ENCODE measurements around the gene SERPINE1. TPM values are rescaled to one million over a fixed set of nuclear protein-coding genes. Genes with fewer than 3 reads are reported as not detected.
A peak's percentile ranks its signal among the peaks of the same experiment; 100 is the strongest.
"Not testable (repeated sequence)": the region's sequence is repeated elsewhere in the genome, so short reads cannot be mapped to it uniquely, and the experiment has no call there.

SERPINE1 gene
- total RNA-seq, 4 donors from 2014 or later = 1.3 to 26.2 (median 5.5) TPM

DNA sequence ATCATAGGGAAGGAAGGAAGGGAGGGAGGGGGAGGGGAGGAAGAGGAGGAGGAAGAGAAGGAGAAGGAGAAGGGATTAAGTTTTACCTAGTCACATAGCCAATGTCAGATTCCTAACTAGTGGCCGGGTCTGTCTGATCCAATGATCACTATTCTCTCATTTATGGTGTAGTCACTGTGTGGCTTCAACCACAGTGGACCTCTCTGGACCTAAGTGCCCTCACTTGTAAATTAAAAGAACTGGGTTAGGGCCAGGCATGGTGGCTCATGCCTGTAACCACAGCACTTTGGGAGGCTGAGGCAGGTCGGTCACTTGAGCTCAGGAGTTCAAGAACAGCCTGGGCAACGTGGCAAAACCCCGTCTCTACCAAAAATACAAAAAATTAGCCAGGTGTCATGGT lies 6.6 kb upstream of the SERPINE1 start:
- Histone ChIP-seq H3K4me3 (no peak overlapping the region), H3K27ac (no peak overlapping the region), H3K9me3 (no peaks in the 10 kb centered on the region), H3K36me3 (no peaks in the 10 kb centered on the region), H3K27me3 (no peaks in the 10 kb centered on the region), H3K4me1 (peaks cover 0 to 27% (median 10%) of the 10 kb centered on the region in 4 donors)
- in situ Hi-C loops (cut with MboI; ENCODE audit: low pct_ligation_motif_present in 1 of 4, low pct_unique_long_range_greater_than_20kb in 1 of 4, low sequenced_read_pairs in 3 of 4) (no loop called here), intact Hi-C loops (cut with DNase I; ENCODE audit: low total_unique reads) (no loop called here)
- TF ChIP-seq, protein P1, sequence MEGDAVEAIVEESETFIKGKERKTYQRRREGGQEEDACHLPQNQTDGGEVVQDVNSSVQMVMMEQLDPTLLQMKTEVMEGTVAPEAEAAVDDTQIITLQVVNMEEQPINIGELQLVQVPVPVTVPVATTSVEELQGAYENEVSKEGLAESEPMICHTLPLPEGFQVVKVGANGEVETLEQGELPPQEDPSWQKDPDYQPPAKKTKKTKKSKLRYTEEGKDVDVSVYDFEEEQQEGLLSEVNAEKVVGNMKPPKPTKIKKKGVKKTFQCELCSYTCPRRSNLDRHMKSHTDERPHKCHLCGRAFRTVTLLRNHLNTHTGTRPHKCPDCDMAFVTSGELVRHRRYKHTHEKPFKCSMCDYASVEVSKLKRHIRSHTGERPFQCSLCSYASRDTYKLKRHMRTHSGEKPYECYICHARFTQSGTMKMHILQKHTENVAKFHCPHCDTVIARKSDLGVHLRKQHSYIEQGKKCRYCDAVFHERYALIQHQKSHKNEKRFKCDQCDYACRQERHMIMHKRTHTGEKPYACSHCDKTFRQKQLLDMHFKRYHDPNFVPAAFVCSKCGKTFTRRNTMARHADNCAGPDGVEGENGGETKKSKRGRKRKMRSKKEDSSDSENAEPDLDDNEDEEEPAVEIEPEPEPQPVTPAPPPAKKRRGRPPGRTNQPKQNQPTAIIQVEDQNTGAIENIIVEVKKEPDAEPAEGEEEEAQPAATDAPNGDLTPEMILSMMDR (IDR thresholded peaks at IDR 0.05) = no peak
- TF ChIP-seq POLR2AphosphoS5 (IDR thresholded peaks at IDR 0.05) (no peak), POLR2A (IDR thresholded peaks at IDR 0.05) (no peak), EP300 (IDR thresholded peaks at IDR 0.05; ENCODE audit: low read depth) (no peak)
- DNase-seq = no peak
- 67 to 75% methylated on average over 1 to 4 of the region's 4 CpGs for WGBS, 2 donors (ENCODE audit: low coverage in 1 of 2)

DNA sequence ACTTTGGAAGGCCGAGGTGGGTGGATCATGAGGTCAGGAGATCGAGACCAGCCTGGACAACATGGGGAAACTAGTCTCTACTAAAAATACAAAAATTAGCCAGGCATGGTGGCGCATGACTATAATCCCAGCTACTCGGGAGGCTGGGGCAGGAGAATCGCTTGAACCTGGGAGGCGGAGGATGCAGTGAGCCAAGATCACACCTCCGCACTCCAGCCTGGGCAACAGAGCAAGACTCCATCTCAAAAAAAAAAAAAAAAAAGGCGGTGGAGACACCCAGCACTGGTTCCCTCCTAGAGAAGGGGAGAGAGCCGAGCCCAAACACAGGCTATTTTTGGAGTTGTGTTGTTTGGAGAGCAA lies 5.3 kb upstream of the SERPINE1 start:
- Histone ChIP-seq H3K4me1 (peaks cover 10 to 40% (median 19%) of the 10 kb centered on the region in 4 donors), H3K4me3 (peak overlapping the region in 1 of 4 donors; percentile 50), H3K27ac (peak overlapping the region; percentile 76 to 88 (median 86))
- H3K9me3 ChIP-seq; DNase-seq; intact Hi-C loops (cut with DNase I; ENCODE audit: low total_unique reads); H3K27me3 ChIP-seq; H3K36me3 ChIP-seq; in situ Hi-C loops (cut with MboI; ENCODE audit: low pct_ligation_motif_present in 1 of 4, low pct_unique_long_range_greater_than_20kb in 1 of 4, low sequenced_read_pairs in 3 of 4): not testable (repeated sequence)
- 47 to 66% methylated on average over 3 to 9 of the region's 9 CpGs for WGBS, 2 donors (ENCODE audit: low coverage in 1 of 2)

DNA sequence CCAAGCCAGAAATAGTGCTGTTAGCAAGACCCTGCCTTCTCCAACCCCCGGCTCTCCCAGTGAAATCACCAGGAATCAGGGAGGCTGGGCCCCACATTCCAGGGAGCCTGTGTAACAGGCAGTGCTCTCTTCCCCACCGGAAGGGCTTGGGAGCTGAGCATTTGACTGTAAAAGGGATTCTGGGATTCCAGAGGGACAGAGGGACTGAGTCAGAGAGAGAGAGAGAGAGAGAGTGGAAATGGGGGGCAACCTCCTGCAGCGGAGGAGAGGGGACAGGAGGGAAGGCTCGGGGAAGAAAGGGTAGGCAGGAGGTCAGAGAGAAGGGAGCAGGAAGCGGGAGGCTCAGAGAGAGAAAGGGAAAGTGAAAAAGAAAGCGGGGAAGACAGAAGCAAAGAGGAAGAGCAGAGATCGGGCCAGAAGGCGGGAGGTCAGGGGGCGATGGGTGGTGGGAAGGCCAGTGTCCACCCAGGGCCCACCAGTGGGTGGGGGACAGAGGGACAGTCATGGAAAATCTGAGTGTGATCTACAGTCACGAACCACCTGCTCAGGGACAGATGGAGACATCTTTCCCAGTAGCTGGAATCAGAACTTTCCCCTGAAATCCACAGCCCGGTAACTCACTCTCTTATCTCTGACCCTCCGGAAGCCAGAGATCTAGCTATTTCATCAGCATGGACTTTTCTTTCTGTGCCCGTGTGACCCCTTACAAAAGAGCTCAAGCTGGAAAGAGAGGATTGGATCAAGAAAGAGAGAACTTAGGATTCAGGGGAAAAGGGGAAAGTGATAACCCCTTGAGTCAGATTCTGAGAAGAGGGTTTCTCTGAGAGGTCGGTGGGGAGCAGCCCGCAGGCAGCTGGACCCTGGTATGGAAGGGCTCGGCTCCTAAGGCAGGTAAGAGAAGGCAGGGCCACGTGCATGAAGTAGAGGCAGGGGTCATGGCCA lies 4.6 kb upstream of the SERPINE1 start:
- peak; percentile 65 for DNase-seq
- intact Hi-C loops (cut with DNase I; ENCODE audit: low total_unique reads) = no loop called here
- in situ Hi-C loops (cut with MboI; ENCODE audit: low pct_ligation_motif_present in 1 of 4, low pct_unique_long_range_greater_than_20kb in 1 of 4, low sequenced_read_pairs in 3 of 4) = no loop called here
- TF ChIP-seq POLR2AphosphoS5 (IDR thresholded peaks at IDR 0.05) = peak; percentile 27 to 54 (median 29)
- TF ChIP-seq EP300 (IDR thresholded peaks at IDR 0.05; ENCODE audit: low read depth) = no peak
- peak; percentile 35 for TF ChIP-seq POLR2A (IDR thresholded peaks at IDR 0.05)
- TF ChIP-seq, protein P1 (IDR thresholded peaks at IDR 0.05) = no peak
- H3K4me1 ChIP-seq = peaks cover 14 to 46% (median 23%) of the 10 kb centered on the region in 4 donors
- H3K27ac ChIP-seq = peak overlapping the region; percentile 76 to 88 (median 86)
- 10 to 27% methylated on average over 4 to 17 of the region's 17 CpGs for WGBS, 2 donors (ENCODE audit: low coverage in 1 of 2)
- H3K36me3 ChIP-seq = no peaks in the 10 kb centered on the region
- H3K4me3 ChIP-seq = peak overlapping the region; percentile 13 to 50 (median 24)
- H3K27me3 ChIP-seq = peaks cover 2% of the 10 kb centered on the region
- H3K9me3 ChIP-seq = no peaks in the 10 kb centered on the region

DNA sequence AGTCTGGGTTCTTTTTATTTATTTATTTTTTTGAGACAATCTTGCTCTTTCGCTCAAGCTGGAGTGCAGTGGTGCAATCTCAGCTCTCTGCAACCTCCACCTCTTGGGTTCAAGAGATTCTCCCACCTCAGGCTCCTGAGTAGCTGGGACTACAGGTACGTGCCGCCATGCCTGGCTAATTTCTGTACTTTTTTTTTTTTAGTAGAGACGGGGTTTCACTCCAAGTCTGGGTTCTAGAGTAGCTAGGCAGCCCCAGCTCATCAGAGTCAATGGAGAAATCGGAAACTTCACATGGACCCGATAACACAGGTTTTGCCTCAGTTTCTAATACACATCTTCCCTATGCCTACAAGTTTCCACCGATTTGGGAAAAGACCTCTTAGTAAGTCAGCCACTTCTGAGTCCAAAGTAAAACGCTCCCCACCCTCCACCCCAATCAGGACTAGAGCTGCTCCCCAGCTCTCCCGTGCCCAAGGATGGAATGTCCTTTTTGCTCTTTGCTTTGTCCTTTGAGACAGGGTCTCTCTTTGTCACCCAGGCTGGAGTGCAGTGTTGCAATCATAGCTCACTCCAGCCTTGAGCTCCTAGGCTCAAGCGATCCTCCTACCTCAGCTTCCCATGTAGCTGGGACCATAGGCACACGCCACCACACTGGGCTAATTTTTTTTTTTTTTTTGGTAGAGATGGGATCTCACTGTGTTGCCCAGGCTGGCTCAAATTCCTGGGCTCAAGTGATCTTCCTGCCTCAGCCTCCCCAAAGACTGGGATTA lies 3.8 kb upstream of the SERPINE1 start:
- Histone ChIP-seq H3K27me3 (peaks cover 6% of the 10 kb centered on the region), H3K27ac (peak overlapping the region; percentile 76 to 88 (median 86)), H3K36me3 (no peaks in the 10 kb centered on the region), H3K9me3 (no peaks in the 10 kb centered on the region), H3K4me3 (no peak overlapping the region), H3K4me1 (peaks cover 16 to 49% (median 23%) of the 10 kb centered on the region in 4 donors)
- intact Hi-C loops (cut with DNase I; ENCODE audit: low total_unique reads) (no loop called here), in situ Hi-C loops (cut with MboI; ENCODE audit: low pct_ligation_motif_present in 1 of 4, low pct_unique_long_range_greater_than_20kb in 1 of 4, low sequenced_read_pairs in 3 of 4) (no loop called here)
- 85 to 92% methylated on average over 9 to 11 of the region's 11 CpGs for WGBS, 2 donors (ENCODE audit: low coverage in 1 of 2)
- TF ChIP-seq POLR2AphosphoS5 (IDR thresholded peaks at IDR 0.05) (no peak), EP300 (IDR thresholded peaks at IDR 0.05; ENCODE audit: low read depth) (no peak), POLR2A (IDR thresholded peaks at IDR 0.05) (no peak)
- TF ChIP-seq, protein P1 (IDR thresholded peaks at IDR 0.05) = no peak
- DNase-seq = no peak

Measured in transverse colon (tissue), 4 donors.